Endothelial cell of umbilical vein (primary cell): ENCODE results near the gene OTOGL. TPM values are rescaled to one million over a fixed set of nuclear protein-coding genes. Genes with fewer than 3 reads are reported as not detected.

Experiments
- BruUV-seq: library from RNA; stranded (reverse); fragments of 400-500 nt; replicated peaks from 2 replicates; lab custom pipeline; 2021; lab: Mats Ljungman, UMichigan
- CTCF ChIA-PET: fragments of 300-600, 350-600 bp; sonication (Branson Sonifier 250); formaldehyde crosslinking; loops from one replicate; lab custom pipeline; 2021; ENCODE audit warnings: antibody characterized with exemption, inconsistent platforms; lab: Charles Lee
- POLR2A ChIA-PET: fragments of 300-600, 350-600 bp; sonication (Branson Sonifier 250); formaldehyde crosslinking; loops from one replicate; lab custom pipeline; 2021; ENCODE audit warnings: antibody characterized with exemption, inconsistent platforms; lab: Charles Lee
- DNase-seq: peaks from one replicate; pipeline ENCODE4 v3.0.0-alpha.2; 2011; ENCODE audit warnings: low read depth, low spot score
- FAIRE-seq: peaks from 2 replicates; lab custom pipeline; 2011; peaks lifted over from hg19 to GRCh38; lab: Jason Lieb, UNC
- H2AFZ ChIP-seq: 2 replicates; pipeline ENCODE4 v1.6.0; 2012; ENCODE audit warnings: low read depth, low read length, control low read depth, inconsistent platforms
- H3K27ac ChIP-seq: 2 replicates; pipeline ENCODE4 v1.5.1; 2011; ENCODE audit warnings: low read depth, mild to moderate bottlenecking, control low read depth, low read length, moderate library complexity; ENCODE audit not compliant: insufficient read depth
- H3K27me3 ChIP-seq, 2 experiments: 2 replicates each; pipeline versions ENCODE4 v1.6.0 to v1.6.1; 2011; ENCODE audit warnings: low read length in 2 of 2, mixed read lengths in 1 of 2; ENCODE audit not compliant: control insufficient read depth in 2 of 2, insufficient read depth in 2 of 2
- H3K36me3 ChIP-seq, 2 experiments: 2 replicates in 1 of 2; 3 replicates in 1 of 2; pipeline ENCODE4 v1.5.1; 2011; ENCODE audit warnings: low read length in 2 of 2, mild to moderate bottlenecking in 1 of 2, moderate library complexity in 1 of 2; ENCODE audit not compliant: control insufficient read depth in 2 of 2, insufficient read depth in 2 of 2; ENCODE audit errors: extremely low read depth in 1 of 2
- H3K4me1 ChIP-seq: 3 replicates; pipeline ENCODE4 v1.5.1; 2011; ENCODE audit warnings: mild to moderate bottlenecking, low read length; ENCODE audit not compliant: control insufficient read depth, insufficient read depth; ENCODE audit errors: extremely low read depth
- H3K4me2 ChIP-seq: 2 replicates; pipeline ENCODE4 v1.6.1; 2011; ENCODE audit warnings: low read length, control low read depth, mixed read lengths; ENCODE audit not compliant: insufficient read depth
- H3K4me3 ChIP-seq, 3 experiments: fragments of 200-600 bp in 1 of 3; sonication (generic), shearing (Covaris generic) in 1 of 3; replicated peaks in 1 of 3; 2 replicates each; pipeline ENCODE4 v1.5.1; 2011 to 2016; ENCODE audit warnings: control low read depth in 3 of 3, low read length in 3 of 3, mild to moderate bottlenecking in 2 of 3, inconsistent platforms in 1 of 3, low read depth in 1 of 3, moderate library complexity in 1 of 3; ENCODE audit not compliant: insufficient read depth in 1 of 3
- H3K79me2 ChIP-seq: 2 replicates; pipeline ENCODE4 v1.6.0; 2012; ENCODE audit warnings: low read length, inconsistent platforms; ENCODE audit not compliant: control insufficient read depth, insufficient read depth
- H3K9ac ChIP-seq: replicated peaks from 2 replicates; pipeline ENCODE3; 2011; ENCODE audit warnings: low read length, control low read depth; ENCODE audit not compliant: insufficient read depth; ENCODE audit errors: extremely low read depth
- H3K9me1 ChIP-seq: replicated peaks from 3 replicates; pipeline ENCODE4 v1.6.0; 2011; ENCODE audit warnings: mild to moderate bottlenecking, low read length; ENCODE audit not compliant: control insufficient read depth, insufficient read depth; ENCODE audit errors: extremely low read depth
- H3K9me3 ChIP-seq: replicated peaks from 2 replicates; pipeline ENCODE4 v1.5.1; 2012; ENCODE audit warnings: low read length, inconsistent platforms; ENCODE audit not compliant: control insufficient read depth, insufficient read depth
- H4K20me1 ChIP-seq: replicated peaks from 2 replicates; pipeline ENCODE3; 2011; ENCODE audit warnings: mild to moderate bottlenecking, low read length; ENCODE audit not compliant: control insufficient read depth, insufficient read depth; ENCODE audit errors: extremely low read depth
- CTCF ChIP-seq, 2 donors: IDR thresholded peaks; 1 replicate in 1 of 2; 2 replicates in 1 of 2; pipeline ENCODE4 v1.5.1; 2011; ENCODE audit warnings: low read length in 2 of 2, mild to moderate bottlenecking in 2 of 2, moderate library complexity in 2 of 2, control low read depth in 1 of 2, inconsistent platforms in 1 of 2, low read depth in 1 of 2; ENCODE audit not compliant: insufficient read depth in 1 of 2; ENCODE audit errors: extremely low read depth in 1 of 2
- EZH2 ChIP-seq: IDR thresholded peaks from 2 replicates; pipeline ENCODE4 v1.6.1; 2012; ENCODE audit warnings: borderline replicate concordance, low read depth, mild to moderate bottlenecking, moderate library complexity, low read length, inconsistent platforms; ENCODE audit not compliant: severe bottlenecking
- FOS ChIP-seq: IDR thresholded peaks from 2 replicates; pipeline ENCODE4 v1.6.1; 2011; ENCODE audit warnings: mild to moderate bottlenecking, low read length, moderate library complexity, borderline replicate concordance; ENCODE audit not compliant: insufficient read depth
- GATA2 ChIP-seq: IDR thresholded peaks from 2 replicates; pipeline ENCODE4 v1.7.0; 2011; ENCODE audit warnings: low read depth, mild to moderate bottlenecking, moderate library complexity, mixed read lengths, low read length; ENCODE audit not compliant: insufficient read length, insufficient read depth
- JUN ChIP-seq: IDR thresholded peaks from 2 replicates; pipeline ENCODE4 v1.6.1; 2011; ENCODE audit warnings: borderline replicate concordance, low read depth; ENCODE audit not compliant: insufficient read length, insufficient read depth
- MAX ChIP-seq: IDR thresholded peaks from 2 replicates; pipeline ENCODE4 v1.6.1; 2011; ENCODE audit not compliant: insufficient read depth, insufficient read length
- MYC ChIP-seq: IDR thresholded peaks from one replicate; pipeline ENCODE4 v1.6.1; 2011; ENCODE audit warnings: mild to moderate bottlenecking, low read depth, low read length
- POLR2A ChIP-seq: IDR thresholded peaks from 2 replicates; pipeline ENCODE4 v1.6.1; 2012; ENCODE audit warnings: low read depth, mild to moderate bottlenecking, control low read depth, low read length
- POLR2AphosphoS5 ChIP-seq: IDR thresholded peaks from 2 replicates; pipeline ENCODE4 v1.6.1; 2012; ENCODE audit warnings: low read depth, mild to moderate bottlenecking, control low read depth, low read length, moderate library complexity; ENCODE audit not compliant: insufficient read depth
- dilution Hi-C: fragments of 300-500 bp; cut with MboI; formaldehyde crosslinking; loops from one replicate; pipeline ENCODE4 v1.15.0; 2019; ENCODE audit warnings: low sequenced_read_pairs; ENCODE audit not compliant: extremely low pct_ligation_motif_present
- intact Hi-C: fragments of 100-400 bp; cut with micrococcal nuclease; formaldehyde crosslinking; loops from one replicate; pipeline ENCODE4 v1.10.0; 2022
- polyA plus RNA-seq, 4 experiments: library from polyadenylated mRNA; depleted of rRNA in 3 of 4; stranded (reverse) in 3 of 4; unstranded in 1 of 4; fragments of >200 nt; gene quantifications; 2 replicates each; pipeline versions ENCODE4 v1.2.1 to v1.2.3, GENCODE V29; 2011 to 2012; ENCODE audit warnings: missing spikeins in 1 of 4
- total RNA-seq: library from RNA; stranded (reverse); gene quantifications from 2 replicates; pipeline ENCODE4 v1.2.3, GENCODE V29; 2021

The OTOGL gene
- total and polyA plus RNA-seq, 2 donors (not counting 3 experiments of a cell fraction or from before 2014, with no cell fraction given) = 1.4 to 2.0 TPM

- Histone ChIP-seq H2AFZ (no peak overlapping the region), H3K9me3 (no peaks in the 10 kb centered on the region), H3K79me2 (no peaks in the 10 kb centered on the region), H4K20me1 (no peaks in the 10 kb centered on the region), H3K36me3 (no peaks in the 10 kb centered on the region), H3K27me3 (peaks cover 0 to 5% of the 10 kb centered on the region in 2 experiments), H3K4me3 (no peak overlapping the region), H3K27ac (no peak overlapping the region), H3K4me2 (no peak overlapping the region), H3K9ac (no peak overlapping the region), H3K4me1 (no peaks in the 10 kb centered on the region), H3K9me1 (no peaks in the 10 kb centered on the region)
- intact Hi-C loops = no loop called here
- DNase-seq = no peak
- TF ChIP-seq MYC = no peak
- TF ChIP-seq EZH2 = no peak
- TF ChIP-seq POLR2A = no peak
- no peak for TF ChIP-seq POLR2AphosphoS5
- TF ChIP-seq JUN = no peak
- no peak for TF ChIP-seq GATA2
- TF ChIP-seq CTCF (IDR thresholded peaks at IDR 0.05; ENCODE audit: extremely low read depth in 1 of 2, insufficient read depth in 1 of 2, low read depth in 1 of 2, low read length in 2 of 2) = no peak
- TF ChIP-seq MAX = no peak
- no peak for TF ChIP-seq FOS
- ChIA-PET CTCF (no interaction called here), POLR2A (no interaction called here)
- FAIRE-seq = no peak
- BruUV-seq = no TSS peak
- dilution Hi-C loops = no loop called here
Observed at GRCh38 chr12:80142640-80143039, 43.3 kb downstream of the OTOGL start.
